ENCODE results near the gene TTLL11. TPM values are rescaled to one million over a fixed set of nuclear protein-coding genes. Genes with fewer than 3 reads are reported as not detected.

The TTLL11 gene
- total RNA-seq, 4 donors from 2014 or later: 9.1 to 47.4 (median 11.3) TPM

DNA sequence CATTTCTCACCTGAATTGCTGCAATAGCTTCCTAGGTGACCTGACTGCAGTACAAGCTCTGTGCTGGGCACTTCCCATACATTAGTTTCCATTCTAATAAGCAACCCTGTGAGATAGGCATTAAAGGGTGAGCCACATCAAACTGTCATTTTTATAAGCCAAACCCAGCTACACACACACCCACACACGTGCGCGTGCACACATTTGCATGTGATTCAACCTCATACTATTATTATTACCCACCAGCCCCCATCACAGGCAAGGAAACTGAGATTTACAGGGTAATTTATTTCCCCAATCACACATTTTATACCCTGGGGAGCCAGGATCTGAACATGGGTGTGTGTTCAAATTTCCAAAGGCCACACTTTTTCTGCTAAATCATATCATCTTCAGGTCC, 93.6 kb downstream of the TTLL11 start:
- in situ Hi-C loops (cut with MboI; ENCODE audit: low pct_ligation_motif_present in 1 of 4, low pct_unique_long_range_greater_than_20kb in 1 of 4, low sequenced_read_pairs in 3 of 4): loop anchor here (10.0 to 25.0 kb wide), 6 partner anchors 187 to 455 kb away; no protein-coding TSS in a partner anchor
- Histone ChIP-seq H3K27me3 (no peaks in the 10 kb centered on the region), H3K36me3 (no peaks in the 10 kb centered on the region), H3K4me1 (peaks cover 0 to 6% (median 2%) of the 10 kb centered on the region in 4 donors), H3K4me3 (no peak overlapping the region), H3K27ac (no peak overlapping the region), H3K9me3 (no peaks in the 10 kb centered on the region)
- 87% methylated on average over 3 of the region's 3 CpGs for WGBS, 2 donors (ENCODE audit: low coverage in 1 of 2)
- TF ChIP-seq EP300 (IDR thresholded peaks at IDR 0.05; ENCODE audit: low read depth) (no peak), POLR2A (IDR thresholded peaks at IDR 0.05) (no peak), POLR2AphosphoS5 (IDR thresholded peaks at IDR 0.05) (no peak)
- TF ChIP-seq, protein P1, sequence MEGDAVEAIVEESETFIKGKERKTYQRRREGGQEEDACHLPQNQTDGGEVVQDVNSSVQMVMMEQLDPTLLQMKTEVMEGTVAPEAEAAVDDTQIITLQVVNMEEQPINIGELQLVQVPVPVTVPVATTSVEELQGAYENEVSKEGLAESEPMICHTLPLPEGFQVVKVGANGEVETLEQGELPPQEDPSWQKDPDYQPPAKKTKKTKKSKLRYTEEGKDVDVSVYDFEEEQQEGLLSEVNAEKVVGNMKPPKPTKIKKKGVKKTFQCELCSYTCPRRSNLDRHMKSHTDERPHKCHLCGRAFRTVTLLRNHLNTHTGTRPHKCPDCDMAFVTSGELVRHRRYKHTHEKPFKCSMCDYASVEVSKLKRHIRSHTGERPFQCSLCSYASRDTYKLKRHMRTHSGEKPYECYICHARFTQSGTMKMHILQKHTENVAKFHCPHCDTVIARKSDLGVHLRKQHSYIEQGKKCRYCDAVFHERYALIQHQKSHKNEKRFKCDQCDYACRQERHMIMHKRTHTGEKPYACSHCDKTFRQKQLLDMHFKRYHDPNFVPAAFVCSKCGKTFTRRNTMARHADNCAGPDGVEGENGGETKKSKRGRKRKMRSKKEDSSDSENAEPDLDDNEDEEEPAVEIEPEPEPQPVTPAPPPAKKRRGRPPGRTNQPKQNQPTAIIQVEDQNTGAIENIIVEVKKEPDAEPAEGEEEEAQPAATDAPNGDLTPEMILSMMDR (IDR thresholded peaks at IDR 0.05): no peak
- DNase-seq: no peak
- intact Hi-C loops (cut with DNase I; ENCODE audit: low total_unique reads): loop anchor here (5.0 kb wide), 1 partner anchor 452 kb away; no protein-coding TSS in a partner anchor

DNA sequence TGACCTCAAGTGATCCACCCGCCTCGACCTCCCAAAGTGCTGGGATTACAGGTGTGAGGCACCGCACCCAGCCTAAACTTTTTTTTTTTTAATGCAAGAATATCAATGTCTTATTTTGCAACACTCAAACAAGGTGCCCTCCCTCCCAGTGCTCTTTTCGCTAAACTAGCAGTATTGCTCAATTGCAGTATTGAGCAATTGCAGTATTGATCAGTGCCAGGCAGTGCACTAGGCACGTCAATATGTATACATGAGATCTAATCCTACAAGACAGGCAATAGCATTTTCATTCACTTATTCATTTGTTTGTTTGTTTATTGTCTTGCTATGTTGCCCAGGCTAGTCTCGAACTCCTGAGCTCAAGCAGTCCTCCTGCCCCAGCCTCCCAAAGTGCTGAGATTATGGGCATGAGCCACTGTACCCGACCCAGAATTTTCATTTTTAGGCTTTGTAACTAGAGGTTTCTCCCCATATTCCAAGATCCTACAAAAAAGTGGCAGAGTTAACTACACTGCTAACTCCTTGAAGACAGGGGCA, 94.5 kb downstream of the TTLL11 start:
- Histone ChIP-seq H3K4me3 (no peak overlapping the region), H3K9me3 (no peaks in the 10 kb centered on the region), H3K4me1 (peaks cover 0 to 6% (median 2%) of the 10 kb centered on the region in 4 donors), H3K27me3 (no peaks in the 10 kb centered on the region), H3K27ac (no peak overlapping the region), H3K36me3 (no peaks in the 10 kb centered on the region)
- TF ChIP-seq, protein P1 (IDR thresholded peaks at IDR 0.05): no peak
- TF ChIP-seq EP300 (IDR thresholded peaks at IDR 0.05; ENCODE audit: low read depth) (no peak), POLR2AphosphoS5 (IDR thresholded peaks at IDR 0.05) (no peak), POLR2A (IDR thresholded peaks at IDR 0.05) (no peak)
- no peak for DNase-seq
- intact Hi-C loops (cut with DNase I; ENCODE audit: low total_unique reads): loop anchor here (5.0 kb wide), 1 partner anchor 451 kb away; no protein-coding TSS in a partner anchor
- in situ Hi-C loops (cut with MboI; ENCODE audit: low pct_ligation_motif_present in 1 of 4, low pct_unique_long_range_greater_than_20kb in 1 of 4, low sequenced_read_pairs in 3 of 4): loop anchor here (10.0 to 25.0 kb wide), 6 partner anchors 186 to 454 kb away; no protein-coding TSS in a partner anchor
- 91 to 93% methylated on average over 2 to 7 of the region's 7 CpGs for WGBS, 2 donors (ENCODE audit: low coverage in 1 of 2)

DNA sequence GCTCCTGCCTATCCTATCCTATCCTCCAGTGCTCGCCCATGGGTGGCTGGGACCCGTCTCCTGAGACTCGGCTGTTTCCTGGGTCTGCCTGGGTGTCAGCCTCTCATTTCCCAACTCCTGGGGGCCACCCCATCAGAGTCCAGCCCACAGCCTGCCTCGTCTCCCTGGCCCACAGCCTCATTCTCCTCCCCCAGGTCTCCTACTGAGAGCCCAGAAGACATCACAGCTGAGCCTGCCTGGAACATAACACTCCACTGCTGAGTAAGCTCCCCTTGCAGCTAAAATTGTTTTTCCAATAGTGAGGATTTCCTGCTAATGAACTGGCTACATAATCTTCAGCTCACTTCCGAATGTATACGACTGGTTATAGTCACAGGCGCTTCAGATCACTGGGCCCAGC, 95.3 kb downstream of the TTLL11 start:
- peaks cover 0 to 6% (median 2%) of the 10 kb centered on the region in 4 donors for H3K4me1 ChIP-seq
- no peak for DNase-seq
- no peaks in the 10 kb centered on the region for H3K9me3 ChIP-seq
- H3K27me3 ChIP-seq: no peaks in the 10 kb centered on the region
- no peak for TF ChIP-seq POLR2AphosphoS5 (IDR thresholded peaks at IDR 0.05)
- H3K27ac ChIP-seq: no peak overlapping the region
- WGBS, 2 donors (ENCODE audit: low coverage in 1 of 2): 72 to 77% methylated on average over 3 to 7 of the region's 7 CpGs
- no peak overlapping the region for H3K4me3 ChIP-seq
- intact Hi-C loops (cut with DNase I; ENCODE audit: low total_unique reads) (loop anchor here (5.0 kb wide), 1 partner anchor 450 kb away; no protein-coding TSS in a partner anchor), in situ Hi-C loops (cut with MboI; ENCODE audit: low pct_ligation_motif_present in 1 of 4, low pct_unique_long_range_greater_than_20kb in 1 of 4, low sequenced_read_pairs in 3 of 4) (loop anchor here (10.0 to 25.0 kb wide), 6 partner anchors 185 to 453 kb away; no protein-coding TSS in a partner anchor)
- no peaks in the 10 kb centered on the region for H3K36me3 ChIP-seq

DNA sequence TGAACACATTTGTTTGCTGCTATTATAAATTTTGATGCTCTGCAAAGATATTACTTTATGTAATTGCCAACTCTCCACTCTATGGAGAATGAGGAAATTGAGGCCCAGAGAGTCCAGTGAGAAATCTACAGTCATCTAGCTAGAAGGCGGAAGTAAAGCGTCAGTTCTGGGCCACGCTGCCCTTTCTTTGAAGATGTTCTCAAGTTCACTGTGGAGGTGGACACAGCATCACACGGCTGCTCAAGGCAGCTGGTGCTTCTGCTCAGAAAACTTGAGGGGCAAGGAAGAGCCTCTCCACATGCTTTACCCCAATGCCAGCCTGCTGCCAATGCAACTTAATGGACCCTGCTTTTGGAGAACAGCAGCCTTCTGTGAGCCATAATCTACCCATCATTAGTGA, 96.3 kb downstream of the TTLL11 start:
- in situ Hi-C loops (cut with MboI; ENCODE audit: low pct_ligation_motif_present in 1 of 4, low pct_unique_long_range_greater_than_20kb in 1 of 4, low sequenced_read_pairs in 3 of 4) (loop anchor here (10.0 to 25.0 kb wide), 6 partner anchors 184 to 452 kb away; no protein-coding TSS in a partner anchor), intact Hi-C loops (cut with DNase I; ENCODE audit: low total_unique reads) (loop anchor here (5.0 kb wide), 1 partner anchor 449 kb away; no protein-coding TSS in a partner anchor)
- Histone ChIP-seq H3K4me1 (peaks cover 0 to 6% (median 0%) of the 10 kb centered on the region in 4 donors), H3K4me3 (no peak overlapping the region), H3K9me3 (no peaks in the 10 kb centered on the region), H3K27me3 (no peaks in the 10 kb centered on the region), H3K36me3 (no peaks in the 10 kb centered on the region), H3K27ac (no peak overlapping the region)
- 86 to 100% methylated on average over 1 to 4 of the region's 4 CpGs for WGBS, 2 donors (ENCODE audit: low coverage in 1 of 2)
- no peak for DNase-seq
- no peak for TF ChIP-seq POLR2A (IDR thresholded peaks at IDR 0.05)
- TF ChIP-seq, protein P1 (IDR thresholded peaks at IDR 0.05): no peak
- TF ChIP-seq POLR2AphosphoS5 (IDR thresholded peaks at IDR 0.05): no peak
- TF ChIP-seq EP300 (IDR thresholded peaks at IDR 0.05; ENCODE audit: low read depth): no peak

Data from transverse colon (tissue), 4 donors.